ENCODE results near the gene SEC16A. TPM values are rescaled to one million over a fixed set of nuclear protein-coding genes. Genes with fewer than 3 reads are reported as not detected.

SEC16A gene
- total RNA-seq, 1 experiment from 2014 or later = 56.4 TPM

DNA sequence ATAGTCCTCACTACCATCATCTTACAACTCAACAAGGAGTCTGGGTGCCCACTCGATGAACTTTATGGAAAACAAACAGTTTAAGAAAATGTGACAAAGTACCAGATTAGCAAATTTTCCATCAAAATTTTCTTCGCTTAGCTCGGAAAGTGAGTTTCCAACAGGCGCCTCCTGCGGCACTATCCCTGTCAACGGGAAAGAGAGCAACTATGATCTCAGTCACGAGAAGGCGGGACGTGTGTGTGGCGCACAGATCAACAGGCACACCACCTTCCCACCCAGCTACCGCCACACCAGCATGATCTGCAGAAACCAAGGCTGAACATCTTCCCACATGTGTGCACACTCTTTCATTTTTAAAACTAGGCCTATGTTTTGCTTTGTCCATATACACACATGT lies 29.5 kb downstream of the SEC16A start:
- Histone ChIP-seq H3K4ac (ENCODE audit: low read depth, low read length) (no peak overlapping the region), H4K5ac (ENCODE audit: insufficient read length, low read depth, low read length) (no peak overlapping the region), H3K23ac (ENCODE audit: insufficient read length, low read depth, low read length) (no peak overlapping the region), H4K20me1 (ENCODE audit: control insufficient read depth, insufficient read depth, insufficient read length) (no peaks in the 10 kb centered on the region), H2BK5ac (ENCODE audit: insufficient read length, low read length) (no peak overlapping the region), H2BK12ac (ENCODE audit: insufficient read length, low read depth, low read length) (no peak overlapping the region), H3K4me1 (ENCODE audit: insufficient read depth, low read length) (no peaks in the 10 kb centered on the region), H3K27ac (ENCODE audit: insufficient read length, low read depth, low read length) (no peak overlapping the region), H4K8ac (replicated peaks; ENCODE audit: insufficient read length, low read depth, low read length) (no peak overlapping the region), H3K18ac (ENCODE audit: insufficient read length, low read depth, low read length) (no peak overlapping the region), H2AK5ac (ENCODE audit: insufficient read length, low read length) (no peak overlapping the region), H3K79me2 (ENCODE audit: insufficient read depth, low read length) (no peaks in the 10 kb centered on the region), H3K14ac (ENCODE audit: insufficient read depth, low read length) (no peak overlapping the region), H3K79me1 (ENCODE audit: insufficient read depth, low read depth, low read length, poor library complexity, severe bottlenecking) (no peaks in the 10 kb centered on the region), H2AFZ (ENCODE audit: low read length) (no peak overlapping the region), H3K9me3 (ENCODE audit: control insufficient read depth, low read depth, low read length) (no peaks in the 10 kb centered on the region), H3K27me3 (ENCODE audit: insufficient read depth, low read length) (no peaks in the 10 kb centered on the region), H2BK20ac (ENCODE audit: low read depth, low read length, poor library complexity, severe bottlenecking) (no peak overlapping the region), H2BK15ac (ENCODE audit: low read depth, low read length) (no peak overlapping the region), H3K23me2 (ENCODE audit: insufficient read length, low read depth, low read length, poor library complexity, severe bottlenecking) (no peaks in the 10 kb centered on the region), H4K91ac (ENCODE audit: insufficient read length, low read depth, low read length) (no peak overlapping the region), H3K9ac (ENCODE audit: extremely low read depth, insufficient read length, low read length) (no peak overlapping the region), H2BK120ac (ENCODE audit: low read depth, low read length, poor library complexity, severe bottlenecking) (no peak overlapping the region), H3T11ph (ENCODE audit: low read length) (no peak overlapping the region), H3K56ac (ENCODE audit: insufficient read length, low read depth, low read length) (no peak overlapping the region), H3K4me2 (ENCODE audit: insufficient read depth, insufficient read length, low read length) (no peak overlapping the region)
- H3K36me3 Mint-ChIP-seq (ENCODE audit: insufficient read depth in 1 of 3, low read depth in 3 of 3) = peaks cover 48 to 87% (median 81%) of the 10 kb centered on the region in 3 experiments; a peak in 6 of 7 replicates
- no CpG with 5 or more reads among the region's 11 CpGs for WGBS (ENCODE audit: extremely low coverage, insufficient read length, low lambda C conversion rate)
- H3K4me1 Mint-ChIP-seq = no peaks in the 10 kb centered on the region
- no peak for DNase-seq
- no peak overlapping the region for H3K4me3 Mint-ChIP-seq
- H3K9me3 Mint-ChIP-seq = no peaks in the 10 kb centered on the region
- H3K27me3 Mint-ChIP-seq (ENCODE audit: low read depth) = no peaks in the 10 kb centered on the region
- TF ChIP-seq, protein P1, sequence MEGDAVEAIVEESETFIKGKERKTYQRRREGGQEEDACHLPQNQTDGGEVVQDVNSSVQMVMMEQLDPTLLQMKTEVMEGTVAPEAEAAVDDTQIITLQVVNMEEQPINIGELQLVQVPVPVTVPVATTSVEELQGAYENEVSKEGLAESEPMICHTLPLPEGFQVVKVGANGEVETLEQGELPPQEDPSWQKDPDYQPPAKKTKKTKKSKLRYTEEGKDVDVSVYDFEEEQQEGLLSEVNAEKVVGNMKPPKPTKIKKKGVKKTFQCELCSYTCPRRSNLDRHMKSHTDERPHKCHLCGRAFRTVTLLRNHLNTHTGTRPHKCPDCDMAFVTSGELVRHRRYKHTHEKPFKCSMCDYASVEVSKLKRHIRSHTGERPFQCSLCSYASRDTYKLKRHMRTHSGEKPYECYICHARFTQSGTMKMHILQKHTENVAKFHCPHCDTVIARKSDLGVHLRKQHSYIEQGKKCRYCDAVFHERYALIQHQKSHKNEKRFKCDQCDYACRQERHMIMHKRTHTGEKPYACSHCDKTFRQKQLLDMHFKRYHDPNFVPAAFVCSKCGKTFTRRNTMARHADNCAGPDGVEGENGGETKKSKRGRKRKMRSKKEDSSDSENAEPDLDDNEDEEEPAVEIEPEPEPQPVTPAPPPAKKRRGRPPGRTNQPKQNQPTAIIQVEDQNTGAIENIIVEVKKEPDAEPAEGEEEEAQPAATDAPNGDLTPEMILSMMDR (conservative IDR thresholded peaks at IDR 0.05) = no peak
- H3K27ac Mint-ChIP-seq = peak overlapping the region in 2 of 3 experiments; percentile 13 to 53; a peak in 2 of 7 replicates
